HCT116 (cell line): ENCODE measurements around the gene IQGAP2. TPM values are rescaled to one million over a fixed set of nuclear protein-coding genes. Genes with fewer than 3 reads are reported as not detected.

ENCODE experiments used
- ATAC-seq: fragments of 200-7000 bp; cut with Tn5 transposase; 2 replicates; pipeline ENCODE4 v1.9.1; 2020; ENCODE audit warnings: mild to moderate bottlenecking, moderate library complexity
- BruUV-seq: library from RNA; stranded (reverse); fragments of 400-500 nt; replicated peaks from 2 replicates; lab custom pipeline; 2021; lab: Mats Ljungman, UMichigan
- CTCF ChIA-PET: fragments of 300-600 bp; sonication (Branson Sonifier 250); formaldehyde crosslinking; loops from one replicate; lab custom pipeline; 2021; ENCODE audit warnings: antibody characterized with exemption; lab: Charles Lee
- POLR2A ChIA-PET: fragments of 300-600, 350-600 bp; sonication (Branson Sonifier 250); formaldehyde crosslinking; loops from one replicate; lab custom pipeline; 2021; ENCODE audit warnings: antibody characterized with exemption; lab: Charles Lee
- RAD21 ChIA-PET, 2 experiments: fragments of 300-600 bp; sonication (Branson Sonifier 250); formaldehyde crosslinking; loops; one replicate each; lab custom pipeline; 2023; ENCODE audit warnings: low total read pairs in 2 of 2; ENCODE audit not compliant: uncharacterized antibody in 2 of 2, unreplicated experiment in 2 of 2, low non-redundant PET in 1 of 2; lab: Charles Lee
- DNase-seq: peaks from one replicate; pipeline ENCODE4 v3.0.0-alpha.2; 2010; ENCODE audit warnings: low read depth, low spot score
- H2AFZ ChIP-seq: fragments of 200-600 bp; shearing (Covaris generic), sonication (generic); 2 replicates; pipeline ENCODE4 v1.6.1; 2017; ENCODE audit warnings: low read depth, mixed run types, mixed read lengths, antibody characterized with exemption, low read length; ENCODE audit not compliant: poor library complexity, severe bottlenecking
- H3K27ac ChIP-seq: 2 replicates; pipeline ENCODE4 v1.5.1; 2012; ENCODE audit warnings: low read depth, low read length
- H3K27me3 ChIP-seq: fragments of 200-600 bp; sonication (generic); 2 replicates; pipeline ENCODE4 v1.6.1; 2016; ENCODE audit warnings: mixed run types, low read length, mixed read lengths; ENCODE audit not compliant: insufficient read depth
- H3K36me3 ChIP-seq, 2 experiments: fragments of 200-500 bp in 1 of 2; fragments of 200-600 bp in 1 of 2; sonication (Bioruptor generic) in 1 of 2; sonication (generic) in 1 of 2; 2 replicates each; pipeline versions ENCODE4 v1.5.1 to v1.6.1; 2014 to 2016; ENCODE audit warnings: low read length in 2 of 2, inconsistent platforms in 1 of 2, mixed read lengths in 1 of 2, mixed run types in 1 of 2; ENCODE audit not compliant: insufficient read depth in 2 of 2, control insufficient read depth in 1 of 2
- H3K4me1 ChIP-seq, 2 experiments: fragments of 200-600 bp in 1 of 2; sonication (generic) in 1 of 2; 2 replicates each; pipeline versions ENCODE4 v1.5.1 to v1.6.1; 2012 to 2017; ENCODE audit warnings: low read length in 2 of 2, inconsistent platforms in 1 of 2, mild to moderate bottlenecking in 1 of 2, mixed read lengths in 1 of 2, mixed run types in 1 of 2, moderate library complexity in 1 of 2; ENCODE audit not compliant: insufficient read depth in 2 of 2, control insufficient read depth in 1 of 2
- H3K4me2 ChIP-seq: fragments of 200-600 bp; sonication (generic); 2 replicates; pipeline ENCODE4 v1.6.1; 2017; ENCODE audit warnings: mixed run types, low read length, mixed read lengths
- H3K4me3 ChIP-seq, 2 experiments: fragments of 200-600 bp in 1 of 2; sonication (generic) in 1 of 2; replicated peaks in 1 of 2; 2 replicates each; pipeline ENCODE4 v1.5.1; 2011 to 2016; ENCODE audit warnings: low read length in 2 of 2, control low read depth in 1 of 2, low read depth in 1 of 2, mild to moderate bottlenecking in 1 of 2, mixed read lengths in 1 of 2, mixed run types in 1 of 2
- H3K79me2 ChIP-seq: fragments of 200-600 bp; sonication (generic); 2 replicates; pipeline ENCODE4 v1.6.1; 2017; ENCODE audit warnings: mild to moderate bottlenecking, mixed run types, low read length, moderate library complexity, mixed read lengths; ENCODE audit not compliant: insufficient read depth
- H3K9ac ChIP-seq: fragments of 200-600 bp; sonication (generic); 2 replicates; pipeline ENCODE4 v1.6.1; 2016; ENCODE audit warnings: low read length, mixed read lengths
- H3K9me2 ChIP-seq: fragments of 200-600 bp; sonication (generic), shearing (Covaris generic); 2 replicates; pipeline ENCODE4 v1.6.1; 2017; ENCODE audit warnings: mixed run types, mild to moderate bottlenecking, moderate library complexity; ENCODE audit not compliant: insufficient read depth
- H3K9me3 ChIP-seq, 2 experiments: fragments of 200-500 bp in 1 of 2; fragments of 200-600 bp in 1 of 2; sonication (Bioruptor generic) in 1 of 2; sonication (generic) in 1 of 2; 2 replicates each; pipeline ENCODE4 v1.6.1; 2014 to 2017; ENCODE audit warnings: low read length in 2 of 2, mixed read lengths in 2 of 2, inconsistent platforms in 1 of 2, low read depth in 1 of 2, mild to moderate bottlenecking in 1 of 2, mixed run types in 1 of 2, moderate library complexity in 1 of 2; ENCODE audit not compliant: control insufficient read depth in 1 of 2, insufficient read depth in 1 of 2
- H4K20me1 ChIP-seq: fragments of 200-600 bp; sonication (generic), shearing (Covaris generic); 2 replicates; pipeline ENCODE4 v1.6.1; 2017; ENCODE audit warnings: mixed run types, mild to moderate bottlenecking, moderate library complexity; ENCODE audit not compliant: insufficient read depth
- CBX3 ChIP-seq: IDR thresholded peaks from 2 replicates; pipeline ENCODE4 v1.6.1; 2012; ENCODE audit warnings: low read depth
- CEBPB ChIP-seq: IDR thresholded peaks from 2 replicates; pipeline ENCODE4 v1.6.1; 2012; ENCODE audit warnings: low read depth
- EGR1 ChIP-seq: IDR thresholded peaks from 2 replicates; pipeline ENCODE4 v1.6.1; 2012; ENCODE audit warnings: low read depth
- ELF1 ChIP-seq: IDR thresholded peaks from 2 replicates; pipeline ENCODE4 v1.6.1; 2012; ENCODE audit warnings: low read depth, borderline replicate concordance
- EZH2 ChIP-seq: fragments of 200-600 bp; sonication (generic); IDR thresholded peaks from 2 replicates; pipeline ENCODE4 v1.6.1; 2017; ENCODE audit warnings: antibody characterized with exemption, mixed run types
- EZH2phosphoT487 ChIP-seq: fragments of 200-600 bp; IDR thresholded peaks from 2 replicates; pipeline ENCODE4 v1.6.1; 2018; ENCODE audit warnings: antibody characterized with exemption, borderline replicate concordance
- FOSL1 ChIP-seq: IDR thresholded peaks from 2 replicates; pipeline ENCODE4 v1.6.1; 2012; ENCODE audit warnings: low read depth
- POLR2A ChIP-seq: IDR thresholded peaks from 2 replicates; pipeline ENCODE4 v1.7.0; 2011; ENCODE audit warnings: borderline replicate concordance; ENCODE audit not compliant: insufficient read depth, insufficient read length; ENCODE audit errors: extremely low read depth
- RAD21 ChIP-seq: IDR thresholded peaks from 2 replicates; pipeline ENCODE4 v1.6.1; 2012; ENCODE audit warnings: low read depth, mild to moderate bottlenecking
- SIN3A ChIP-seq: IDR thresholded peaks from 2 replicates; pipeline ENCODE4 v1.6.1; 2012; ENCODE audit warnings: low read depth
- SP1 ChIP-seq: IDR thresholded peaks from 2 replicates; pipeline ENCODE4 v1.6.1; 2012; ENCODE audit warnings: low read depth
- SRF ChIP-seq: IDR thresholded peaks from 2 replicates; pipeline ENCODE4 v1.6.1; 2012; ENCODE audit warnings: low read depth
- TCF7L2 ChIP-seq: IDR thresholded peaks from 2 replicates; pipeline ENCODE4 v1.7.0; 2011; ENCODE audit warnings: borderline replicate concordance, inconsistent platforms; ENCODE audit not compliant: insufficient read depth, insufficient read length; ENCODE audit errors: extremely low read depth
- YY1 ChIP-seq: IDR thresholded peaks from 2 replicates; pipeline ENCODE4 v1.6.1; 2011; ENCODE audit warnings: low read length, low read depth, moderate library complexity, mild to moderate bottlenecking; ENCODE audit not compliant: insufficient replicate concordance; ENCODE audit errors: extremely low read depth
- ZFX ChIP-seq: fragments of 450-650 bp; IDR thresholded peaks from 2 replicates; pipeline ENCODE4 v1.6.1; 2017
- ZNF274 ChIP-seq: fragments of 200-500 bp; sonication (Bioruptor generic); IDR thresholded peaks from 2 replicates; pipeline ENCODE4 v1.6.1; 2014; ENCODE audit warnings: mild to moderate bottlenecking, low read depth, low read length, inconsistent platforms
- intact Hi-C: fragments of 100-400 bp; cut with micrococcal nuclease; formaldehyde crosslinking; loops from 2 replicates; pipeline ENCODE4 v1.10.0; 2022
- total RNA-seq: library from RNA; stranded (reverse); gene quantifications from one replicate; pipeline ENCODE4 v1.2.1, GENCODE V29; 2021; ENCODE audit not compliant: unreplicated experiment
- TF ChIP-seq, protein P1 (sequence below): IDR thresholded peaks from 2 replicates; pipeline ENCODE4 v1.6.1; 2012
- TF ChIP-seq, protein P2 (sequence below): IDR thresholded peaks from 2 replicates; pipeline ENCODE4 v1.6.1; 2012
- TF ChIP-seq, protein P3 (sequence below): IDR thresholded peaks from 2 replicates; pipeline ENCODE4 v1.6.1; 2011; ENCODE audit warnings: mild to moderate bottlenecking, low read length, moderate library complexity; ENCODE audit not compliant: insufficient replicate concordance; ENCODE audit errors: extremely low read depth
- TF ChIP-seq, protein P4 (sequence below): IDR thresholded peaks from 2 replicates; pipeline ENCODE4 v1.6.1; 2012; ENCODE audit warnings: low read depth

IQGAP2 gene
- total RNA-seq, 1 experiment from 2014 or later = 2.0 TPM

DNA sequence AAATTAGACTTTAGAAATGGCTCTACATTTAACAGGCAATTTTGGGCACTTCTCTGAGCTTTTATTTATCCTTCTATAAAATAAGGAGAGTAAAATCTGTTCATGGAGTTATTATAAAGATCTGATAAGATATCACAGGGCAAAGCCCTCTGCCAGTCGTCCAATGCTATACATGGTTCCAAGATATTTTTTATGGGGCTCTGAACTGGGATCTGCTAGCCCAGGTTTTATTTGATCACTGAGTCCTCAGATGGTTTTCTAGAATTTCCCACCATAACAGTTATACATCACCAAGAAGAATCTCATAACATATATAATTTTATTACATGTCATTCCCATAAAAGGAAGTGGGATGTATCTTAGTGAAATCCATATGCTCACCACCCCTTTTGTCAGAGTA lies 23.2 kb upstream of the IQGAP2 start:
- Histone ChIP-seq H3K79me2 (no peaks in the 10 kb centered on the region), H4K20me1 (no peaks in the 10 kb centered on the region)
- TF ChIP-seq, protein P1, sequence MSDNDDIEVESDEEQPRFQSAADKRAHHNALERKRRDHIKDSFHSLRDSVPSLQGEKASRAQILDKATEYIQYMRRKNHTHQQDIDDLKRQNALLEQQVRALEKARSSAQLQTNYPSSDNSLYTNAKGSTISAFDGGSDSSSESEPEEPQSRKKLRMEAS = no peak
- no peak for TF ChIP-seq ELF1
- no peak for TF ChIP-seq TCF7L2
- TF ChIP-seq, protein P2, sequence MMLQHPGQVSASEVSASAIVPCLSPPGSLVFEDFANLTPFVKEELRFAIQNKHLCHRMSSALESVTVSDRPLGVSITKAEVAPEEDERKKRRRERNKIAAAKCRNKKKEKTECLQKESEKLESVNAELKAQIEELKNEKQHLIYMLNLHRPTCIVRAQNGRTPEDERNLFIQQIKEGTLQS = no peak
- TF ChIP-seq ZFX = no peak
- TF ChIP-seq FOSL1 = no peak
- TF ChIP-seq SRF = no peak
- TF ChIP-seq EZH2 = no peak
- TF ChIP-seq YY1 = no peak
- TF ChIP-seq, protein P3, sequence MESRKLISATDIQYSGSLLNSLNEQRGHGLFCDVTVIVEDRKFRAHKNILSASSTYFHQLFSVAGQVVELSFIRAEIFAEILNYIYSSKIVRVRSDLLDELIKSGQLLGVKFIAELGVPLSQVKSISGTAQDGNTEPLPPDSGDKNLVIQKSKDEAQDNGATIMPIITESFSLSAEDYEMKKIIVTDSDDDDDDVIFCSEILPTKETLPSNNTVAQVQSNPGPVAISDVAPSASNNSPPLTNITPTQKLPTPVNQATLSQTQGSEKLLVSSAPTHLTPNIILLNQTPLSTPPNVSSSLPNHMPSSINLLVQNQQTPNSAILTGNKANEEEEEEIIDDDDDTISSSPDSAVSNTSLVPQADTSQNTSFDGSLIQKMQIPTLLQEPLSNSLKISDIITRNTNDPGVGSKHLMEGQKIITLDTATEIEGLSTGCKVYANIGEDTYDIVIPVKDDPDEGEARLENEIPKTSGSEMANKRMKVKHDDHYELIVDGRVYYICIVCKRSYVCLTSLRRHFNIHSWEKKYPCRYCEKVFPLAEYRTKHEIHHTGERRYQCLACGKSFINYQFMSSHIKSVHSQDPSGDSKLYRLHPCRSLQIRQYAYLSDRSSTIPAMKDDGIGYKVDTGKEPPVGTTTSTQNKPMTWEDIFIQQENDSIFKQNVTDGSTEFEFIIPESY = no peak
- no peak for TF ChIP-seq SIN3A
- no peak for TF ChIP-seq SP1
- TF ChIP-seq EZH2phosphoT487 = no peak
- no peak for TF ChIP-seq ZNF274
- no peak for TF ChIP-seq EGR1
- TF ChIP-seq POLR2A = no peak
- no peak for TF ChIP-seq RAD21
- TF ChIP-seq, protein P4, sequence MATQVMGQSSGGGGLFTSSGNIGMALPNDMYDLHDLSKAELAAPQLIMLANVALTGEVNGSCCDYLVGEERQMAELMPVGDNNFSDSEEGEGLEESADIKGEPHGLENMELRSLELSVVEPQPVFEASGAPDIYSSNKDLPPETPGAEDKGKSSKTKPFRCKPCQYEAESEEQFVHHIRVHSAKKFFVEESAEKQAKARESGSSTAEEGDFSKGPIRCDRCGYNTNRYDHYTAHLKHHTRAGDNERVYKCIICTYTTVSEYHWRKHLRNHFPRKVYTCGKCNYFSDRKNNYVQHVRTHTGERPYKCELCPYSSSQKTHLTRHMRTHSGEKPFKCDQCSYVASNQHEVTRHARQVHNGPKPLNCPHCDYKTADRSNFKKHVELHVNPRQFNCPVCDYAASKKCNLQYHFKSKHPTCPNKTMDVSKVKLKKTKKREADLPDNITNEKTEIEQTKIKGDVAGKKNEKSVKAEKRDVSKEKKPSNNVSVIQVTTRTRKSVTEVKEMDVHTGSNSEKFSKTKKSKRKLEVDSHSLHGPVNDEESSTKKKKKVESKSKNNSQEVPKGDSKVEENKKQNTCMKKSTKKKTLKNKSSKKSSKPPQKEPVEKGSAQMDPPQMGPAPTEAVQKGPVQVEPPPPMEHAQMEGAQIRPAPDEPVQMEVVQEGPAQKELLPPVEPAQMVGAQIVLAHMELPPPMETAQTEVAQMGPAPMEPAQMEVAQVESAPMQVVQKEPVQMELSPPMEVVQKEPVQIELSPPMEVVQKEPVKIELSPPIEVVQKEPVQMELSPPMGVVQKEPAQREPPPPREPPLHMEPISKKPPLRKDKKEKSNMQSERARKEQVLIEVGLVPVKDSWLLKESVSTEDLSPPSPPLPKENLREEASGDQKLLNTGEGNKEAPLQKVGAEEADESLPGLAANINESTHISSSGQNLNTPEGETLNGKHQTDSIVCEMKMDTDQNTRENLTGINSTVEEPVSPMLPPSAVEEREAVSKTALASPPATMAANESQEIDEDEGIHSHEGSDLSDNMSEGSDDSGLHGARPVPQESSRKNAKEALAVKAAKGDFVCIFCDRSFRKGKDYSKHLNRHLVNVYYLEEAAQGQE = no peak
- TF ChIP-seq CBX3 = no peak
- no peak for TF ChIP-seq CEBPB
- TF ChIP-seq, all 23 proteins: peak for 0
- CTCF ChIA-PET = interaction anchor here (1.0 kb wide), 1 partner anchor 203 kb away, joined by 3 read pairs; no protein-coding TSS in a partner anchor
- Histone ChIP-seq H3K9ac (no peak overlapping the region), H3K36me3 (no peaks in the 10 kb centered on the region), H3K27me3 (no peaks in the 10 kb centered on the region), H3K4me3 (no peak overlapping the region), H3K4me2 (no peak overlapping the region), H3K4me1 (peaks cover 0 to 3% of the 10 kb centered on the region in 2 experiments; a peak in 1 of 4 replicates), H3K27ac (no peak overlapping the region), H2AFZ (no peak overlapping the region), H3K9me2 (no peaks in the 10 kb centered on the region), H3K9me3 (no peaks in the 10 kb centered on the region)
- no peak for DNase-seq
- intact Hi-C loops = no loop called here
- RAD21 ChIA-PET = no interaction called here
- POLR2A ChIA-PET = no interaction called here
- BruUV-seq = no TSS peak
- no peak for ATAC-seq
